ENCODE measurements around the gene GPR153.
"Not testable (repeated sequence)": the region's sequence is repeated elsewhere in the genome, so short reads cannot be mapped to it uniquely, and the experiment has no call there.

Gene GPR153

DNA sequence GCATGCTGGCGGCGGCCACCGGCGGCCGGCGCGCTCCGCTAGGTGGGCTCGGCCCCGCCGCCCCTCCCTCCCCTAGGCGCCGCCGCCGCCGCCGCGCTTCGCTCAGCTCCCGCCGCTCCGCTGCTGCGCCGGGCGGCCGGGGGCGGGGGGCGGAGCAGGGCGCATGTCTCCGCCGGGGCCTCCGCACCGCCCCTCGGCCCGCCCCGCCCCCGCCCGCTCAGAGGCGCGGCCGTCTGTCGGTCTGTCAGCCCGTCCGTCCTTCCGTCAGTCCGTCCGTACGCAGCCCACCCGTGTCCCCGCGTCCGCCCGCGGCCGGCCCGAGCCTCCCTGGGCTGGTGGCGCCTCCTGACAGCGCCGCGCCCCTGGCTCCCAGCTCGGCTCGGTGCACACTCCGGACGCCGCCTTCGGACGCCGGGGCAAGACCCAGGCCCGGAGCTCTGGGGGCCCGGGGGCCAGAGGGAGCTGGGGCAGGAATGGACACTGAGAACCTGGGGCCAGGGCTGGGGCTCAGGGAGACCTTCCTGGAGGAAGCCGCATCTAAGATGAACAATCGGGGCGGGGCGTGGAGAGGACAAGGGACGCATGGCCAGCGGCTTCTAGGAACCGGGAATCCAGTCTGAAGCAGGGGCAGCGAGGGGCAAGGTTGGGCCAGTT lies at the start of gene GPR153:
Gene GPR153 (minus strand): TSS at position 138 of the 654 bp plus-strand sequence. CDS start 6,193 bp downstream, outside the sequence.
- peak; percentile 49 for DNase-seq (ENCODE audit: low read depth)

DNA sequence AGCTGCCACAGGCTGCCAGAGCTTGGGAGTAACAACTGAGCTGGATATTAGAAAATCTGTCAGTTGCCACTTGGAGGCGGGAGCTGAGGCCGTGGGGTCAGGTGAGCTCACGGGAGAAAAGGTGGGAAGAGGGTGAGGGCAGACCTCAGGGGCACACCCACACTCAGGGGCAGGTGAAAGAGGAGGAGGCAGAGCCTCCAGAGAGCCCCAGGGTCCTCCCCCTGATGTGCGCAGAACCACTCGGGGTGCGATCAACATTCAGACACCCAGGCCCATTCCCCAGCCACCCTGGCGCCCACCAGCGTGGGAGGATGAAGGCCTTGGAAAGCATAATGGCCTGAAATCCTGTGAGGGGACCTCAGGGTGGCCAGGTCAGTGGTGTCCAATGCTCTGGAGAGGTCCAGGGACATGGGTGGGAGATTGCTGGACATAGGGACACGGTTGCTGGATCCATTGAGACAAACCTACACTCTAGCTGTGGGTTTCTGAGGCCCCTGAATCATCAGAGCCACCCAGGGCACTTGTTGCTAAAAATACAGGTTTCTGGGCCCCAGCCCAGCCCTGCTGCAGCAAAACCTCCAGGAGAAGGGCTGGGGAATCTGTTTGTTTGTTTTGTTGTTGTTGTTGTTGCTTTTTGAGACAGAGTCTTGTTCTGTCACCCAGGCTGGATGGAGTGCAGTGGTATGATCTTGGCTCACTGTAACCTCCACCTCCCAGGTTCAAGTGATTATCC lies 49.4 kb upstream of the GPR153 start:
- no peak for DNase-seq (ENCODE audit: low read depth)

DNA sequence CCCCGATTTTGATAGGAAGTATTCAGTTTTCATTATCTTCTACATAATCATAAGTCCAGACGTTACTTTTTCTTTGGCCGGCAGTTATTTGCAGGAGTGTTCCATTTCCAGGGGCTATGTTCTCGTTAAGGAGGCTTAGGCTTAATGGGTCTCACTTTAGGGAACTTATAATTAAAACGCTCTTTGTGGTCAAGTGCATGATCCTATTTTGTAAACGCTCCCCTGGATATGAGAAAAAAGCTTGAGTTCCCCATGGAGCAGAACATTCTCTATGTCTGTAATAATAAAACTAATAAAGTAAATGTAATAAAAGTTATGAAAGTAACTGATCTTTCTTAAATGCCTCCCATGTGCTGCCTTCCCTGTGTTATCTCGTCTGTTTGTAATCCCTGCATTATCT lies 48.7 kb upstream of the GPR153 start:
- DNase-seq (ENCODE audit: low read depth), result no peak

DNA sequence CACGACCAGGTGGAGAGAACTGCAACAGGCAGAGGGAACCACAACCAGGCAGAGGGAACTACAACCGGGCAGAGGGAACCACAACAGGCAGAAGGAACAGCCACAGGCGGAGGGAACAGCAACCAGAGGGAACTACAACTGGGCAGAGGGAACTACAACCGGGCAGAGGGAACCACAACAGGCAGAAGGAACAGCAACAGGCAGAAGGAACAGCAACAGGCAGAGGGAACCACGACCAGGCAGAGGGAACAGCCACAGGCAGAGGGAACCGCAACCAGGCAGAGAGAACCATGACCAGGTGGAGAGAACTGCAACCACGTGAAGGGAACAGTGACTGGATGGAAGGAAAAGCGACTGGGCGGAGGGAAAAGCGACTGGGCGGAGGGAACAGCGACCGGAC lies 47.6 kb upstream of the GPR153 start:
- DNase-seq (ENCODE audit: low read depth), result no peak

DNA sequence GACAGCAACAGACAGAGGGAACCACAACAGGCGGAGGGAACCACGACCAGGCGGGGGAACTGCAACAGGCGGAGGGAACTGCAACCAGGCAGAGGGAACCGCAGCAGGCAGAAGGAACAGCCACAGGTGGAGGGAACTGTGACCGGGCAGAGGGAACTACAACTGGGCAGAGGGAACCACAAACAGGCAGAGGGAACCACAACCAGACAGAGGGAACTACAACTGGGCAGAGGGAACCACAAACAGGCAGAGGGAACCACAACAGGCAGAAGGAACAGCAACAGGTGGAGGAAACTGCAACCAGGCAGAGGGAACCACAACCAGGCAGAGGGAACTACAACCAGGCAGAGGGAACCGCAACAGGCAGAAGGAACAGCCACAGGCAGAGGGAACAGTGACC lies 46.8 kb upstream of the GPR153 start:
- not testable (repeated sequence) for DNase-seq (ENCODE audit: low read depth)

DNA sequence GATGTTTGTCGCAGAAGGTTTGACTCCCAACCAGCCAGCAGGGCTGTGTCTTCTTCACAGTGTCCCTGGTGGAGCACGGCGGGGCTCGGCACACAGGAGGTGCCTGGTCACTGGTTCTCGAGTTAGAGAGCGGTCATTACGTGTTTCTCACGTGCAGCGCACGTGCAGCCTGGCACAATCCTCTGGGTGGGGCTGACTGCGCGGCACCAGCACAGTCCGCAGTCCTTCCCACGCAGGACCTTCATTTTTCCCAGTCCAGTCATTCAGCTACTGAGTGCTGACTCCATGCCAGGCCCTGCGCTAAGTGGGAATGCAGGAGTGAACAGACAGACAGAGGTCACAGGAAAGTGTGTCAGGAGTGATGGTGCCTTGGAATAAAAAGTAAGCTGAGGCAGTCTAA lies 46.2 kb upstream of the GPR153 start:
- no peak for DNase-seq (ENCODE audit: low read depth)

DNA sequence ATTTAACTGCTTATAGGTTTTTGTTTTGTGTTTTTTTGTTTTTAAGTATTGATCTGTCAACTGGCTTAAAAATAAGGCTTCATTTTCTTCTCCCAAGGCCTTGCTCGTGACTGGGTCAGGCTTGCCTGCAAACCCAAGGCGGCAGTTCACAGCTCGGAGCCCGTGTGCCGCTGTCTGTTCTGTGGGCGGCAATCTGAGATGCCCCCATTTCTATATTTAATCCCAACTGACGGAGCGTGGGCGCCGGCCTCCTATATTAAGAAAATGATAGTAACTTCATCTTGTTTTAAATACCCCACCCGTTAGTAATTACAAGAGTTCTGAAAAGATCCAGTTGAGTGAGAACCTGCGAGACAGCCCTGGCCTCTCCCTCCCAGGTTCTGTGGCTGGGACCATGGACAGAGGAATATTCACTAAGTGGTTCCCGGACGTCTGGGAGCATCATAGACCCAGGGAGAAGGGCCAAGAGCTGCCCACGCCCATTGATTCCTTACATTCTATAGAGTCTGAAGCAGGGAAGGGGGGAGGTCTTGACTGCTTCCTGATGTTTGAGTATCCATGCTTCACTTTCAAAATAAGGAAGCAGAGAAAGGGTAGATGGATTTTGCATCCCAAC lies 42.6 kb upstream of the GPR153 start:
- no peak for DNase-seq (ENCODE audit: low read depth)

DNA sequence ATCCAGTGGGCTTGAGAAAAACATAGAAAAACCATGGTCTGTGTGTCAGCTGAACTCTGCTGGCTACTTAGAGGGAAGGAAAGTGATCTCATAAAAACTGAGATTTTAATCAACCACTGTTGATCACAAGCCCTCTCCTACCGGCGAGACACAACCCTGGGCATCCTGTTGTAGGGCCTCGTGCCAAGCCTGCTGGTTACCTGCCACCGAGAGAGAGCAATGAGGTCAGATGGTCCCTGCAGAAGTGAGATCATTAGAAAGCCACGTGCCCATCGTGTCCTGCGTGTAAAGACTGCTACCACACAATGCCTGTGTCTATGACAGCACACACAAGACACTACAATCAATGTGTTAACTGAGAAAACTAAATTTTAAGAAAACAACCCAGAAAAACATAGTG lies 41.7 kb upstream of the GPR153 start:
- DNase-seq (ENCODE audit: low read depth), result no peak

DNA sequence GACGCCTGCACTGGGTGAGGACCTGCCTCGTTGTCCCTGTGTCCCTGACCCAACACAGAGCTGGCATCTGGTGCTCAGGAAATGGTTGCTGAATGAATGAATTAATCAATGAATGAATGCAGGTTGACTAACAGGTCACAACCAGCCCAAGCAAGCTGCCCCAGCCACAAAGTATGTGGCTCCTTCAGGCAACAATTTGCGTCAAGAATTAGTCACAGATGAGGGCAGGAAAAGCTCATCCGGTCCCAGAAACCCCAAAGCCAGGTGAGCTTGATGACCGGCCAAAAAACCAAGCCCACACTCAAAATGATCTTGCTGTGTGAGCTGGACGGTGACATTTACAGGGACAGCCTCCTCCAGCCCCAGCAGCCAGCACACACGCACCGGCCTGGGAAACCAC lies 40.6 kb upstream of the GPR153 start:
- DNase-seq (ENCODE audit: low read depth), result no peak

DNA sequence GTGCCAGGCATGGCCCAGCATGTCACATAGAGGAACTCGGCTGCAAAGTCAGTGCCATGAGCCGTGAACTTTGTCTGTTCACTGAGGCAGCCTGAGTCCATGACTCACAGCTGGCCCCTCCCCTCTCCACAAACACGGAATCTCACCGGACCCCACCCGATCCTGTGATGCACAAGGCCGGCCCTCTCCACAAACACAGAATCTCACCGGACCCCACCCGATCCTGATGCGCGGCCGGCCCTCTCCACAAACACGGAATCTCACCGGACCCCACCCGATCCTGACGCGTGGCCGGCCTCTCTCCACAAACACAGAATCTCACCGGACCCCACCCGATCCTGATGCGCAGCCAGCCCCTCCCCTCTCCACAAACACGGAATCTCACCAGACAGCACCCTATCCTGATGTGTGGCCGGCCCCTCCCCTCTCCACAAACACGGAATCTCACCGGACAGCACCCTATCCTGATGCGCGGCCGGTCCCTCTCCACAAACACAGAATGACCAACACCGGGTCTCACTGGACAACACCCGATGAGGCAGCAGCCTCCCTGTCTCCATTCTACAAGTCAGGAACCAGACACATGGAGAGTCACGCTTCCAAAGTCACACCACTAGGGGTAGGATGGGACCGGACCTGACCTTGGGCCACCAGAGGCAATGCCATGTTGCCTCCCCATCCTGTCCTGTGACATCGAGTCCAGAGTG lies 39.6 kb upstream of the GPR153 start:
- no peak for DNase-seq (ENCODE audit: low read depth)

DNA sequence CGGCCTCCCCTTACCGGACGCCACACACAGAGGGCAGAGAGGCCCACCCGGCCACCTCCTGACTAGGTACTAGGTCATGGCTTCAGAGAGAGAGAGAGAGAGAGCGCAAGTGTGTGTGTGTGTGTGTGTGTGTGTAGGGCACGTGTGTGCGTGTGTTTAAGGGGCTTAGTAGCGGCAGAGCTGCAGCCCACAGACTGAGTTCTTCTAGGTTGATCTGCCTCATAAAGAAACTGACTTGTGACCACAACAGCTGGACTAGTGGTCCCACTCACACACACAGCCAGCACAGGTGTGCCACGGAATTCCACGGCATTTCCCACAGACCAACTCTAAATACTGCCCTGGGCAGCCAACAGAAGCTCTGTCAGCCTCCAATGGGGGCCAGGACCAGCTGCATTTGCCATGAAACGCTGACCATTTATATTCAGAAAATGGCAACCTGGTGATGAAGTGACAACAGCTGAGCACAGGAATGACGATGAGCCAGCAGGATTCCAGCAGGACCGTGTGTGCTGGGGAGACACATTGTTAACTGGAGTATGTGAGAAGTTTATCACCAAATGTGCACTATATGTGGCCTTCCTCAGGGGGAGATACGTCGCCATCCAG lies 38.8 kb upstream of the GPR153 start:
- DNase-seq (ENCODE audit: low read depth), result no peak

DNA sequence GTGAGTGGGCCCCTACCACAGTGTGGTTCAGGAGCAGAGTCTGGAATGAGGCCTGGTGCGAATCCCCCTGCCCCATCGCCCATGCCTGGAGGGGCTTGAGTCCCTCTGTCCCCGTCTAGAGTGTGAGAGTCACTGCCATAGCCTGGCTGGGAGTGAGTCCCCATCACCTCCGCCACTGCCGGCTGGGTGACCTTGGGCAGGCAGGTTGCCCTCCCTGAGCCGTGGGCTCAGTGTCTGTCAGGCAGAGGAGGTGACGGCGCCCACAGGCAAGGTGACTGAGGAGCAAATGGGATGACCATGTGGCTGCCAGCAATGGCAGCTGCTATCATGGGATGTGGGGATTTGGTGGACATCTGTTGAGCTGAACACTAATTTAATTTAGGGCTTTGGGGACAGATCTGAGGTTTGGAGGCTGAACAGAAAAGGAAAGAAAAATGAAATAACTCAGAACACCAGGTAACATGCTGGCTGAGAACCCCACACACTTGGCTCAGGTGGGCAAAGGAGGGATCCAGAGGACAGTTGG lies 38.1 kb upstream of the GPR153 start:
- no peak for DNase-seq (ENCODE audit: low read depth)

DNA sequence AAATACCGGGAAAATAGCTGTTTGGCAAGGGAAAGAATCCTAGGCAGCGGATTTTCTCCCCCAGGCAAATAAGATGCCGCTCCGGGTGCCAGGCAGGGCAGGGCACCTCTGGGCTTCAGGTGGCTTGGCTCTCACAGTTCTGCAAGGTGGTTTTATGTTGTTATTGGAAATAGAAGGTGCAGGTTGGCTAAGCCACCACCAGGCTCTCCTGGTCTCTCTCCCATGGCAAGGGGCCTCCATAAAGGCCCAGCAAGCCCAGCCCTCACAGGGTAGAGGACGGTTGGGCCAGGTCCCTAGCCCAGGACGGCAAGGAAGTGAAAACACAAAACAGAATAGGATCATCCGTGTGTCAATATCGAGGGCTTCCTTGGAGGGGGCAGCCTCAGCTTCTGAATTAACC lies 37.6 kb upstream of the GPR153 start:
- DNase-seq (ENCODE audit: low read depth), result no peak

DNA sequence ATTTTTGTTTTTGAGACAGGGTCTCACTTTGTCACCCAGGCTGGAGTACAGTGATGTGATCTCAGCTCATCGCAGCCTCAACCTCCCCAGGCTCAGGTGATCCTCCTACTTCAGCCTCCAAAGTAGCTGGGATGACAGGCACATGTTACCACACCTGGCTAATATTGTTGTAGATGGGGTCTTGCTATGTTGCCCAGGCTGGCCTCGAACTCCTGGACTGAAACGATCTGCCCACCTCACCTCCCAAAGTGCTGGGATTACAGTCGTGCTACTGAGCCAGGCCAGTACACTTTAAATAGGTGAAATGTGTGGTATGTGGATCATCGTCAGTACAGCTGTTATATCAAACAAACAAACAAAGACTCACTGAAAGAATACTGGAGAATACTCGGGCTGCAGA lies 35.0 kb upstream of the GPR153 start:
- no peak for DNase-seq (ENCODE audit: low read depth)

DNA sequence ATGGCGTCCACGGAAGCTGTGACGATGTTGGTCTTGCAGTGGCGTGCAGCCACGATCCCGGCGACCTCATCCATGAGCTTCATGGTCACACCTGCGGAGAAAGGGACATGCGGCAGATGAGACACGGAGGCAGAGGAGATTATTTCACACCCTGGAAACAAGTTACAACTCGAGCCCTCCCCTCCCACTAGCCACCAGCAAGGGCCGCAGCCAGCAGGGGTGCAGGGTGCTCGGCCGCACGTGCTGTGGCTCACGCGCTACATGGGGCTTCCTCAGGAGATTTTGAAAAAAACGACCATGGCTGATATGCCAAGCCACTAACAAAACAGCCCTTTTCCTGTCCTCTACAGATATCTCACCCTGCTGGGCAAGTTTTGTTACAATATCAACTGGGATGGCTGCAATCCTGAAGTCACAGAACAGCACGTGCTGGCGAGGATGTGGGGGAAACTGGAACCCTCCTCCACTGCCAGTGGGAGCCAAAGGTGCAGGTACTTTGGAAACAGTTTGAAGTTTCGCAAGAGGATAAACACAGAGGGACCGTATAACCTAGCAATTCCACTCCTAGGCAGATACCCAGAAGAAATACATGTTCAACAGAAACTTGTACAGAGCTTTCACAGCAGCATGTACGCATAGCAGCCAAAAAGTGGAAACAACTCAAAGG lies 34.1 kb upstream of the GPR153 start:
- DNase-seq (ENCODE audit: low read depth), result no peak

DNA sequence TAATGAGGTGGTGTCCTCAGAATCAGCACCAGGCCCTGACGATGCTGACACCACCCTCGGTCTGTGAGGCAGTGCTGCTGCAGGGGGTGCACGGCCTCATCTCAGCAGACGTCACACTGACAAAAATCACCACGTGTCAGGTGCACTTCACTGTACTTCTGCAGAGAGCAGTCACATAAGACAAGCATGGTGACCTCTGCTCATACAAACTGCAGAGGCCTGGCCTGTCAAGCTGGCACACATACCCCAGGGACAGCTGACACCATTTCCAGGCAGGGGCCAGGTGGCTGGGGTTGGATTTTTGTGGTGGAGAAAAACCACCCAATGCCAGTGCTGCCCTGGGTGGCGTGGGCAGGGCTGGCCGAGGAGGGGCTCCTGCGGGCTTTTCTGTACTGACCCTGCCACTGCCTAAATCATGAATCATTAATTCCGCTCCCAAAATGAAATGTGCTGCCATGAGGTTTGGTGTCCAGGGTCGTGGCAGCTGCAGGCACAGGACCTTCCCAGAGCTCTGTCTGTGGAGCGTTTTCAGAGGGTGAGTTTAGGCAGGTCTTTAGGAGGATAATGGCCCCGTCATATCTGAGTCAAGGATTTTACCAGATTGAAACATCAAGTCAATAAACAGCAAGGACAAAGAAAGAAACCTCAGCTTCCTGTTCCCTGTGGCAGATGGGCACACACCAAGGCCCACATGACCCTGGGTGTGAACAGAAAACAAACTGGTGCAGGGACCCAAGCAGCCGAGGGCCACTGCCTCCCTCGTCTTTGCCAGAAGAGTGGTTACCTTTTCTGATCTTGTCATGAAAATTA lies 33.4 kb upstream of the GPR153 start:
- peak; percentile 9 for DNase-seq (ENCODE audit: low read depth)

DNA sequence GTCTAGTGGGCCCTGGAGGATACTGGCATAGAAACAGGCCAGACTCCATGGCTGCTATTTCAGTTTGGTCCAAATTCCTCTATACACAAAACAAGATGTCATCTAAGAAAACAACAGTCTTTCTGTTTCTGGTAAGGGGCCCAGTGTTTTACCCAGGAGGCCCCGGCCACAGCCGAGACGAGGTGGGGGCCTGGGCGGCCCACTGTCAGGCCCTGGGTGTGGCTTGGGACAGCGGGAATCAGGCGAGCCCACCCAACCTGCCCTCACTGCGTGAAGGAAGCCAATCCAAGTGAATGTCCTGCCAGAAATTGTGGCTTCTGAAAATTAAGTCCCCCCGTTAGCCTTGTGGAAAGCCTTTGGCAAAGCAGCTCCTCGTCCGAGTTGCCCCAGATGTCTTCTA lies 31.2 kb upstream of the GPR153 start:
- DNase-seq (ENCODE audit: low read depth), result no peak

DNA sequence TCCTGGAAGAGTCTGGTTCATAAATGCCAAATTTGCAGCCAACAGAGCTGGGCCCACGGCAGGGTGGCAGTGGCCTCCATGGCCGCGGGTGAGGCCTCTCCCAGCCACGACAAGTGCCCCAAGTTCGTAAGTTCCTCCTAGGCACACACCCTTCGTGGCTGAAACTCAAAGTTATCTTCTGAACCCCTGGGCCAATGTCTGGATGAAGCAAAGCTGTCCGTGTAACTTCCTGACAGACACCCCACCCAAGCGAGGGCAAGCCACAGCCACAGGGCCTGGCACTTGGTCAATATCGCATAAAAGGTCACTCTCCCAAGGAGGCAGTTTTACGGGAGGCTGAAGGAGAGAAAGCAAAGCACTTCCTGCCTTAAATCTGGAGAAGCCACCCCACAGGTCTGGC lies 27.8 kb upstream of the GPR153 start:
- no peak for DNase-seq (ENCODE audit: low read depth)

DNA sequence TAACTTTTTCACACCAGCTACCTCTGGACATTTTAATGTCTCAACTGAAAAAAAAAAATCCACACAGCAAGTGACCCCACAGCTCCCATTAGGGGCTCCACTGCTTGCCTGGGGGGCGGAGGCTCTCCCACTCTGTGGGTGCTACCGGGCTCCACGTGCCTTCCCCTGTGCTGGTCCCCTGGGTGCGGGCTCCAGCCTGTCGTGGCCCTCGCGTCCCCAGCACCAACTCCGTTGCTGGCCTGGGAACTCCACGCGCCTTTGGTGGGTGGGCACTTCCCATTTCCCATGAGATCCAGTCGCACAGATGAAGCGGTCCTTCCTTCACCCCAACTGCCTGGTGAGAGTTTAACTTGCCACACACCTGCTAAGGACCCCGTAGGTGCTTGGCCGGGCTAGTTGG lies 27.1 kb upstream of the GPR153 start:
- no peak for DNase-seq (ENCODE audit: low read depth)

DNA sequence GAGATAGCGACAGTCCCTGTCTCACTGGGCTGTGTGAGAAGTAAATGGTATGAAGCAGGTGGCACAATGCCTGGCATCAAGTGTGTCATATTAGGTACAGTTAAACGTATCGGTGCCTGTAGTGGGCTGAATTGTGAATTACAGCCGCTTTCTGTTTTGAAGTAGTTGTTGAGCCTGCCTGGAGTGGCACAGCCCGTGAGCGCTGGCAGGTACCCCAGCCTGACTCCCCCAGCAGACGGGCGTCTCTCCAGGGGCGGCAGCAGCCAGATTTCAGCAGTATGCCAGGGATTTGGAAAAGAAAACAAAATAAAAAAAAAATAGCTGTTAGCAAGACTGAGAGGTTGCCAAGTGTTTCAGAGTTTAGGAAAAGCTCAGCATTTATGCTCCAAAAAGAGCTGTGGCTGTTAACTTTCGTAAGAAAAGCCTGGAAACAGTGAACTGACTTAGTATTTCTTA lies 26.6 kb upstream of the GPR153 start:
- no peak for DNase-seq (ENCODE audit: low read depth)

DNA sequence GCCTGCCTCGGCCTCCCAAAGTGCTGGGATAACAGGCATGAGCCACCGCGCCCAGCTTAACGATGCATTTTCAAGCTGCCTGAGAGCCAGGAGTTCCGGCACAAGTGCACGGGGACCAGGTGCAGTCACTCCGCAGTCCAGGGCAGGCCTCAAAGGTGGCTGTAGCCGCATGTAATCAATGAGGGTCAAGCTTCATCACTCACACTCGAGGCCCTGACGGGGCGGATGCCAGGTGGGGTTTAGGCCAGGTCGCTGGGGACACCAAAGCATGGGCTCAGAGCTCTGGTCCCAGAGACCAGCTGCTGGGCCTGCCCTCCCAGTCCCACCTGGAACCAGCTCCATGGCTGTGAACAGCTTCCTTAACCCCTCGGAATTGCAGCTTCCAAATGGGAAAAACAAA lies 26.1 kb upstream of the GPR153 start:
- DNase-seq (ENCODE audit: low read depth), result no peak

Measured in stimulated activated CD8-positive, alpha-beta memory T cell treated with anti-CD3 and anti-CD28 coated beads, Interleukin-12 subunit alpha, Interleukin-12 subunit beta, amount 100 ng/mL, for 4 hours (primary cell).